Measurements from ENCODE around the gene ZSWIM7. TPM values are rescaled to one million over a fixed set of nuclear protein-coding genes. Genes with fewer than 3 reads are reported as not detected.

Gene ZSWIM7
- total RNA-seq, 2 donors from 2014 or later = 45.5 to 58.8 TPM

GRCh38 chr17:16002708-16003260 lies 3.3 kb upstream of the ZSWIM7 start:
- H3K9me3 ChIP-seq (ENCODE audit: control insufficient read depth, low read length) = peaks cover 22% of the 10 kb centered on the region
- no peaks in the 10 kb centered on the region for H3K4me1 ChIP-seq (ENCODE audit: control insufficient read depth, insufficient read depth, low read length)
- no peaks in the 10 kb centered on the region for H3K27me3 Mint-ChIP-seq (ENCODE audit: insufficient read depth)
- H3K4me1 Mint-ChIP-seq = peaks cover 10% of the 10 kb centered on the region
- H3K9me3 Mint-ChIP-seq = peaks cover 19% of the 10 kb centered on the region
- no peak overlapping the region for H3K27ac Mint-ChIP-seq
- no peak for DNase-seq
- H3K36me3 ChIP-seq (ENCODE audit: control insufficient read depth, insufficient read depth, low read length) = peaks cover 67% of the 10 kb centered on the region
- H3K27me3 ChIP-seq (ENCODE audit: control insufficient read depth, insufficient read depth, low read length, poor library complexity, severe bottlenecking) = no peaks in the 10 kb centered on the region
- H3K9ac ChIP-seq (ENCODE audit: extremely low read depth, low read length, poor library complexity, severe bottlenecking) = no peak overlapping the region
- H3K4me3 ChIP-seq (ENCODE audit: low read length) = peak overlapping the region; percentile 91
- H3K4me3 Mint-ChIP-seq = no peak overlapping the region
- TF ChIP-seq CTCF (conservative IDR thresholded peaks at IDR 0.05) = no peak
- no peak overlapping the region for H3K27ac ChIP-seq (ENCODE audit: low read depth, low read length)
- H3K36me3 Mint-ChIP-seq (ENCODE audit: low read depth) = peaks cover 67% of the 10 kb centered on the region
- 100% methylated on average over 2 of the region's 2 CpGs for WGBS, 2 experiments (ENCODE audit: insufficient coverage in 1 of 2, insufficient read length in 1 of 2)

GRCh38 chr17:16001226-16001897 lies 1.9 kb upstream of the ZSWIM7 start:
- Mint-ChIP-seq H3K9me3 (peaks cover 19% of the 10 kb centered on the region), H3K27me3 (ENCODE audit: insufficient read depth) (no peaks in the 10 kb centered on the region), H3K4me3 (peak overlapping the region; percentile 90), H3K27ac (no peak overlapping the region), H3K36me3 (ENCODE audit: low read depth) (peaks cover 57% of the 10 kb centered on the region), H3K4me1 (peaks cover 10% of the 10 kb centered on the region)
- DNase-seq = no peak
- H3K9ac ChIP-seq (ENCODE audit: extremely low read depth, low read length, poor library complexity, severe bottlenecking) = no peak overlapping the region
- TF ChIP-seq CTCF (conservative IDR thresholded peaks at IDR 0.05) = no peak
- H3K4me3 ChIP-seq (ENCODE audit: low read length) = peak overlapping the region; percentile 91
- peaks cover 22% of the 10 kb centered on the region for H3K9me3 ChIP-seq (ENCODE audit: control insufficient read depth, low read length)
- no peaks in the 10 kb centered on the region for H3K4me1 ChIP-seq (ENCODE audit: control insufficient read depth, insufficient read depth, low read length)
- H3K36me3 ChIP-seq (ENCODE audit: control insufficient read depth, insufficient read depth, low read length) = peaks cover 53% of the 10 kb centered on the region
- no peak overlapping the region for H3K27ac ChIP-seq (ENCODE audit: low read depth, low read length)
- H3K27me3 ChIP-seq (ENCODE audit: control insufficient read depth, insufficient read depth, low read length, poor library complexity, severe bottlenecking) = no peaks in the 10 kb centered on the region

- Mint-ChIP-seq H3K27ac (peak overlapping the region; percentile 96), H3K9me3 (peaks cover 19% of the 10 kb centered on the region), H3K4me3 (peak overlapping the region; percentile 90), H3K27me3 (ENCODE audit: insufficient read depth) (no peaks in the 10 kb centered on the region), H3K4me1 (peaks cover 10% of the 10 kb centered on the region), H3K36me3 (ENCODE audit: low read depth) (peaks cover 51% of the 10 kb centered on the region)
- Histone ChIP-seq H3K27me3 (ENCODE audit: control insufficient read depth, insufficient read depth, low read length, poor library complexity, severe bottlenecking) (no peaks in the 10 kb centered on the region), H3K4me1 (ENCODE audit: control insufficient read depth, insufficient read depth, low read length) (no peaks in the 10 kb centered on the region), H3K4me3 (ENCODE audit: low read length) (peak overlapping the region; percentile 91), H3K36me3 (ENCODE audit: control insufficient read depth, insufficient read depth, low read length) (peaks cover 47% of the 10 kb centered on the region), H3K27ac (ENCODE audit: low read depth, low read length) (peak overlapping the region; percentile 91), H3K9me3 (ENCODE audit: control insufficient read depth, low read length) (peaks cover 22% of the 10 kb centered on the region), H3K9ac (ENCODE audit: extremely low read depth, low read length, poor library complexity, severe bottlenecking) (peak overlapping the region; percentile 88)
- no peak for TF ChIP-seq CTCF (conservative IDR thresholded peaks at IDR 0.05)
- DNase-seq = no peak
- 0 to 1% methylated on average over 26 to 64 of the region's 64 CpGs for WGBS, 2 experiments (ENCODE audit: insufficient coverage in 1 of 2, insufficient read length in 1 of 2)
Observed at GRCh38 chr17:15999974-16000827, 697 bp upstream of the ZSWIM7 start.

Measured in endodermal cell (in vitro differentiated cells).